Testis (tissue), 3 donors: ENCODE results near the gene STARD9. TPM values are rescaled to one million over a fixed set of nuclear protein-coding genes. Genes with fewer than 3 reads are reported as not detected.

Source experiments
- DNase-seq: peaks from one replicate; pipeline ENCODE4 v3.0.0-alpha.2; 2019
- H3K27ac ChIP-seq, 2 donors: fragments of 200-600 bp; sonication (generic); one replicate each; pipeline ENCODE4 v1.5.1; 2019
- H3K27me3 ChIP-seq: fragments of 200-600 bp; sonication (generic); one replicate; pipeline ENCODE4 v1.5.1; 2019
- H3K36me3 ChIP-seq: fragments of 200-600 bp; sonication (generic); one replicate; pipeline ENCODE4 v1.5.1; 2017; ENCODE audit warnings: low read depth; ENCODE audit errors: missing control alignments
- H3K4me1 ChIP-seq: fragments of 200-600 bp; sonication (generic); one replicate; pipeline ENCODE4 v1.5.1; 2019
- H3K4me3 ChIP-seq, 2 donors: fragments of 200-600 bp; sonication (generic); one replicate each; pipeline ENCODE4 v1.5.1; 2017 to 2019
- H3K9me3 ChIP-seq: fragments of 200-600 bp; sonication (generic); one replicate; pipeline ENCODE4 v1.5.1; 2017
- CTCF ChIP-seq, 3 experiments: fragments of 450-650 bp in 2 of 3; fragments of 200-600 bp in 1 of 3; sonication (generic) in 1 of 3; IDR thresholded peaks; one replicate each; pipeline ENCODE4 v1.5.1; 2016 to 2019; ENCODE audit warnings: antibody characterized with exemption in 3 of 3, mild to moderate bottlenecking in 2 of 3, moderate library complexity in 1 of 3
- POLR2A ChIP-seq: fragments of 450-650 bp; IDR thresholded peaks from one replicate; pipeline ENCODE4 v1.6.1; 2017; ENCODE audit warnings: antibody characterized with exemption, mild to moderate bottlenecking, moderate library complexity
- WGBS, 2 donors: methylation state at CpG; one replicate each; pipeline ENCODE4 v1.1.5; 2018; 5-methylcytosine and 5-hydroxymethylcytosine counted together
- intact Hi-C: fragments of 100-400 bp; cut with DNase I; formaldehyde crosslinking; loops from one replicate; pipeline ENCODE4 v1.15.1; 2023; ENCODE audit warnings: low total_unique reads
- polyA plus RNA-seq: library from polyadenylated mRNA; stranded (reverse); fragments of 350-450 nt; fragmentation: Illumina TruSeq; extraction: RNeasy Lipid Tissue Mini Kit (QIAGEN cat#74804); gene quantifications from one replicate; pipeline ENCODE4 v1.2.3, GENCODE V29; 2014; ENCODE audit warnings: low read depth, low replicate concordance; ENCODE audit not compliant: insufficient read depth
- total RNA-seq, 2 donors: library from RNA; depleted of rRNA; stranded (reverse); fragments of >200 nt; gene quantifications; one replicate each; pipeline ENCODE4 v1.2.3, GENCODE V29; 2016

Gene STARD9
- total and polyA plus RNA-seq, 3 donors from 2014 or later, result 41.1 to 137 (median 132) TPM

- DNase-seq, result no peak
- intact Hi-C loops, result no loop called here
- no peak overlapping the region for H3K27ac ChIP-seq
- no peak overlapping the region for H3K4me3 ChIP-seq
- peaks cover 7% of the 10 kb centered on the region for H3K4me1 ChIP-seq
- H3K9me3 ChIP-seq, result no peaks in the 10 kb centered on the region
- H3K27me3 ChIP-seq, result no peaks in the 10 kb centered on the region
- no peak for TF ChIP-seq POLR2A
- no peak for TF ChIP-seq CTCF (IDR thresholded peaks at IDR 0.05)
- no peaks in the 10 kb centered on the region for H3K36me3 ChIP-seq
- 85 to 90% methylated on average over 2 of the region's 2 CpGs for WGBS, 2 donors
Observed at GRCh38 chr15:42627485-42627884, 52.1 kb downstream of the STARD9 start.

GRCh38 chr15:42628761-42629160 is 53.4 kb downstream of the STARD9 start:
- DNase-seq, result no peak
- WGBS, 2 donors, result 93 to 96% methylated on average over 4 of the region's 4 CpGs
- Histone ChIP-seq H3K27ac (no peak overlapping the region), H3K4me3 (no peak overlapping the region), H3K36me3 (no peaks in the 10 kb centered on the region), H3K9me3 (no peaks in the 10 kb centered on the region), H3K4me1 (no peaks in the 10 kb centered on the region), H3K27me3 (no peaks in the 10 kb centered on the region)
- intact Hi-C loops, result no loop called here
- TF ChIP-seq POLR2A, result no peak
- TF ChIP-seq CTCF (IDR thresholded peaks at IDR 0.05), result no peak

- no peak for DNase-seq
- intact Hi-C loops, result no loop called here
- no peak overlapping the region for H3K4me3 ChIP-seq
- H3K9me3 ChIP-seq, result no peaks in the 10 kb centered on the region
- WGBS, 2 donors, result 83 to 90% methylated on average over 1 of the region's 1 CpG
- no peak overlapping the region for H3K27ac ChIP-seq
- H3K36me3 ChIP-seq, result no peaks in the 10 kb centered on the region
- H3K4me1 ChIP-seq, result no peaks in the 10 kb centered on the region
- H3K27me3 ChIP-seq, result no peaks in the 10 kb centered on the region
- TF ChIP-seq POLR2A, result no peak
Observed at GRCh38 chr15:42632105-42632675, 56.8 kb downstream of the STARD9 start.

- H3K27me3 ChIP-seq, result no peaks in the 10 kb centered on the region
- intact Hi-C loops, result no loop called here
Observed at GRCh38 chr15:42640109-42640508, 64.7 kb downstream of the STARD9 start.

More at GRCh38 chr15:42640109-42640508, 64.7 kb downstream of the STARD9 start:
- H3K36me3 ChIP-seq, result no peaks in the 10 kb centered on the region
- WGBS, 2 donors, result 93 to 99% methylated on average over 4 of the region's 4 CpGs
- H3K4me3 ChIP-seq, result no peak overlapping the region
- DNase-seq, result no peak
- no peaks in the 10 kb centered on the region for H3K9me3 ChIP-seq
- no peak for TF ChIP-seq POLR2A
- TF ChIP-seq CTCF (IDR thresholded peaks at IDR 0.05), result no peak
- no peak overlapping the region for H3K27ac ChIP-seq
- H3K4me1 ChIP-seq, result no peaks in the 10 kb centered on the region
